ENCODE measurements around the gene IL1R2.

IL1R2 gene

DNA sequence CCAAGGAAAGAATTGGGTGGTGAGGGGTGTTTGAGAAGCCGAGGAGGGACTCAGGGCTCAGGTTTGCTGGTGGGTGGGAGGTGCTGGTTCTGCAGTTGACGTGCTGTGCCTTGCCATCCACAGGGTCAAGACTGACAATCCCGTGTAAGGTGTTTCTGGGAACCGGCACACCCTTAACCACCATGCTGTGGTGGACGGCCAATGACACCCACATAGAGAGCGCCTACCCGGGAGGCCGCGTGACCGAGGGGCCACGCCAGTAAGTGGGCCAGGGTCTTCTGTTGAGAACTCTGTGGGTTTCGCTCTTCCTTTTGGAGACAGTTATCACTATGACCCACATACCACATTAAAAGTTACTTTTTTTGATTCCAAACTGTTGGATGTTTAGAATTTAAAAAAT, 32.6 kb downstream of the IL1R2 start:
- no peak for DNase-seq

DNA sequence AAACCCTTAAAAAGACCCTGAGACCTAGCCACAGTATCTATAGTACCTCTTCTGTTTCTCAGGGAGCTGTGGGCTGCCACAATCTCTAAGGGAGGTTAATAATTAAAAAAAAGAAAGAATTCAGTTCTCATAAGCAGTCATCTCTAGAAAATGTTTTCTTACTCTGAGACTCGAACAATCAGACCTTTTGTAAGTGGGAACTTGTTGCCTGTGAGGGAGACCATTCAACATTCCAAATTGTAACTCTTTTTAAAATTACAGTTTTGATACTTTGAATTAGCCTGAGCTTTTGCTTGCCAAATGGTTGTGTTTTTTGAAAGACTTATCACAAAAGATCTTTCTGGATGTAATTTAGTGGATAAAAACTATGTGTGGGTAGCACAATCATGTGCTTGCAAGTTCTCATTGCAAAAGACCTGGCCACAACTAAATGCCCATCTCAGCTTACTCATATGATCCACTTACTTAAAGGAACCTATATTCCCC, 33.3 kb downstream of the IL1R2 start:
- no peak for DNase-seq

DNA sequence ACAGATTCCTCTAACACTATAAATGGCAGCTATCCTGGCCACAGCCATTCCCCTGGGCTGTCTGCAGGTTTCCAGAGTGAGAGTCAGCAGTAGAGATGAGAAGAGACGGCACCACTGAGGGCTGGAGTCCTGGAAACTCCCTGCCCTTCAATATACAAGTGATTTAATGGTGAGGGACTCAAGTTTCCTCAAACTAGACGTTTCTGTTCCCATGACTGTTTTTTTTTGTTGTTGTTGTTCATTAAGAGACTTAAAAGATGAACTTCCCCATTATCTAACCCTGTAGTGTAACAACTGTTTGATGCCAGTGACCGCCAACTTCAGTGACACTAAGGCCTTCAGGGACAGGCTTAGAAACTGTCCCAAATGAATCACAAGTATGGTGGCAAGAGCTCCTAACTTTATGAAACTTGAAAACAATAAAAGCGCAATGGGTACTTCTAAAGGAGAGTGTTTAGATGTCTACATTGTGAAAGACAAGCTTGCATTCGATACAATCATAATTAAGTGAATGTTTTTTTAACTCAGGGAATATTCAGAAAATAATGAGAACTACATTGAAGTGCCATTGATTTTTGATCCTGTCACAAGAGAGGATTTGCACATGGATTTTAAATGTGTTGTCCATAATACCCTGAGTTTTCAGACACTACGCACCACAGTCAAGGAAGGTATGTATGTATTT, 34.0 kb downstream of the IL1R2 start:
- no peak for DNase-seq

DNA sequence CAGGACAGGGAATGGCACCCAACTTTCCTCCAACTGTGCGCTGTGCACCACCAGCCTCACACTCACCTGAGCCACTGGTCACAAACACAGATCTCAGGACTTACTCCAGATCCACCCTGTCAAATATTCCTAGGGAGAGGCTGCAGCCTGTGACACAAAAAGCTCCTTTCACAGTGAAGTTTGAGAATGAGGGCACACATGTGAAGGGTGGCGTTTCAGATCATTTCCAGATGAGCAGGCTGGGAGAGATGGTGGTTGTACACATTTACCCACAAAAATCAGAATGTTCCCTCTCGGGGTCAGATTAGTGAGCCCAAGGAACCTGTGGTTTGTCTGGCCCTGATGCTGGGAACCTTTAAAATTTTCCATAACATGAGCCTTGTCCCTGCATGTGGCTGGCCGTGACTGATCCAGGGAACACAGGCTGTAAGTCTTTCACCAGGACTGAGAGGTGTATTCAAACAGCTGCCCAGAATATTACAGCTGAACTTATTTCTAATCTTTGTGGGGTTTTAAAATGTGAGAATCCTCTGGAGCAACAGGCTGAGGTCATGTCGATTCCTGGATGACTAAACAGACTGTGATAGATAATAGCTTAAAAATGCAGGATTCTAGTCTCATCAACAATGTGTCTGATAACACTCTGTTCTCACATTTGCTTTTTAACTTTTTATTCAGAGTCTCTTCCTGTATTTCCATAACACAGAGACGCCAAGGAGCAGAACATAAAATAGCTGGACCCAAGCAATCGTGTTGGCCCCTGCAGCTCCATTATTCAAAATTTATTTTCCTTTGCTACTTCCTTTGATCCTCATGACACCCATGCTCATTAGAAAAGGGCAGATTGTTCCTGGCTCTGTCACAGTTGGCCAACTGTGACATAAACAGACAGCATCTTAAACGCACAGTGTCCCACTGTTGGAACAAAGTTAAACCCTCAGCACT, 35.5 kb downstream of the IL1R2 start:
- DNase-seq = no peak

DNA sequence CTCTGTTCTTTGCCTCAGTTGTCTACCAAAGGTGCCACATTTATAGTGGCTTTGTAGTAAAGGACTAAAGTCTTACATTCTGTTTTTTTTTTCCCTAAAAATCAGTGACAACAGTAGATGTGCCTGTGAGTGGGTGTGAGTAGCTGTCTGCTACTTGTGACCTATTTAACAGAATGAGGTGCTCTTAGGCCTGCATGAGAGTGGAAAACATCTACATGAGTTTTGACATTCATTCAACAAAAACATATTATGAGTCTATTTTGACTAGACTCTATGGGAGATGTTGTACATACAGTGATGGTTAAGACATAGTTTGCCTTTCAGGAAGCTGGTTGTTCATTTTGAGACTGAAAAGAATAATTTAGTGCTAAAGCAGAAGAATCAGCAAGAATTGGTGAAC, 36.7 kb downstream of the IL1R2 start:
- no peak for DNase-seq

DNA sequence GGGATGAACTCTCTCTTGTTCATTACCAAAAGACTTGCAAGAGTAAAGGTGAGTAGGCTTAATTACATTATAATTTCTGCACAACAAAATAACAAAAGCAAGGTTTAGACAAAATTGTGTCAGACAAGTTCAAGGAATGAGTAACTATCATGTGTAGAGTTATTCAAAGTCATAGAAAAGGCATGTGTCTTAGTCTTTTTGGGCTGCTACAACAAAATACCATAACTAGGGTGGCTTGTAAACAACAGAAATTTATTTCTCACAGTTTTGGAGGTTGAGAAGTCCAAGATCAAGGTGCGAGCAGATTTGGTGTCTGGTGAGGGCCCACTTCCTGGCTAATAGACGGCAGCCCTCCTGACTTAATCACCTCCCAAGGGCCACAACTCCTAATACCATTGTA, 37.6 kb downstream of the IL1R2 start:
- no peak for DNase-seq

DNA sequence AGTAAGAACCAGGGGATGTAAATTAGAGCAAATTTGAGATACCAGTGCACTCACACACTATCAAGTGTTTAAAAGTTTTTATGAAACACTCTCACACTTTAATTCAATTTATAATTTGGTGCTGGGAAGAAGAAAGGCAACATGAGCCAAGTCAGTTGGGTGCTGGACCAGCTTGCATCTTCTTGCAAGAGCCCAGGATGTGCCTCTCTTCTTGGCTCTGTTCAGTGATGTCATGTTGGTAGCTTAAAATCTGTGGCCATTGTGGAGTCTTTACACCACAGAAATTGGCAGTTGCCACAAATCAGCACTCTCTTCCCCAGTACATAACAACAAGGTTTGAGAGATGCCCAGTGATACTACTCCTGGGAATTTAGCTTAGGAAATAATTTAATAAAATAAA, 38.2 kb downstream of the IL1R2 start:
- no peak for DNase-seq

DNA sequence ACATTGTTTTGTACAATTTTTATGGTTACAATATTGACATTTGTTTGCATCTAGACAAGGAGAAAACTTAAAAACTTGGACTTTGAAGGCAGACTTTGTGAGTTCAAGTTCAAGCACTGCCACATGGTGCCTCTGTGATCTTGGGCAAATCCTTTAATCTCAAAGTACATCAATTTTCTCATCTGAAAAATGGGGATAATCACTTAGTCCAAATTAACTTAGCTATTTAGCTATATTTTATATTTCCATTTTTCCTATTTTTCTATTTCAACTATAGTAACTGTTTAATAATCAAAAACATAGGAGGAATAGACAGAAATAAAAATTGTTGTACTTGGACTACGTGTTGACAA, 38.7 kb downstream of the IL1R2 start:
- no peak for DNase-seq

DNA sequence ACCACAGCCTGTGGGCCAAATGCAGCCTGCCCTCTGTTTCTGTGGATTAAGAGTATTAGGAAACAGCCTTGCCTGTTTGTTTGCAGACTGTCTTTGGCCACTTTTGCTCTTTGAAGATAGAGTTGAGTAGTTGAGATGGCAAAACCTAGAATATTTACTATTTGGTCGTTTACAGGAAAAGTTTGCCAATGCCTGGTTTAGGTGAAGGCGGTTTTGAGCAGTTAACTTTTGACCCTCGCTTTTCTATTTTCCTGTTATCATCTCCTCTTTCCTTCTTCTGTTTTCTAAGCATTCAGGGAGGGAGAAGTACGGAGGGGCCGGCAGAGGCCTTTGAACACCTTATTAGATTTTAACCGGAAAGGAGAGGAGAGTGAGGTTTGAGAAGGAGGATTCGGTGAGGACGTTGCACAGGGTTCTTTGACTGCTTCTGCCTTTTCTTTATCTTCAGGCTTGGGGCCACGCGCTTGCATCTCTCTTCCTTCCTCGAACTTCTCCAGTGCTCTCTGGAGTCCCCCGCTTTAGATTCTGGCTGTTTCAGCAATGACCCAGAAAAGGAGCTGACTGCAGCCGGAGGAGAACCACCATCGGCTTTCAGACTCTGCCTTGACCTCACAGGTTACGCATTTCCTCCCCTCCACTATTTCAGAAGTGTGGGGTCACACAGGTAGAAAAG, 39.2 kb downstream of the IL1R2 start:
- DNase-seq = no peak

DNA sequence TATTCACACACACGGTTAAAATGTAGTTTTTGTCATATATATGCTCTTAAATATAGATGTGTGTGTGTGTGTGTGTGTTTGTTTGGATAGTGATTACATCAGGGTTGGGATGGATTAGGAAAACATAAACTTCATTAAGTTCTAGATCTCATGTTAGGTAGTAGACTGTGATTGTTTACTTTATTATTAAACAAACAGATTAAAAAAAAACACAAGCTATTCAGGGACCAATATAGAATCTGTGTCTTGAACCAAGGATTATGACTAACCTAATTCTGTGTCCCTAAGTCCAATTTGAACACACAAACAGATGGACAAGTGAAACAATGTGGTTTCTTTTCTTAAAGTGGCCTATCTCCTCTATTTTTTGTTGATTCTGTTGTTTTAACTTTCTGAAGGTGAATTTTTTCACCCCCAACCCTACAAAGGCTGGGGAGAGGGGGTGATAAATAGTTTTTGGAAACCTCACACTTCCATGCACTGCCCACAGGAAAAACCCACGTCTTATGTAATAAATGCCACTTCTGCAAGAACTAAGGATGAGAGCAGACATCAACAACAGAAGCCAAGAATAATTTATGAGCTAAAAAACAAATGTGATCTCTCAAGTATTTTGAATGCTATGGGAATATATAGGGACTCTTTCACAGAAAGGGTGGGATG, 40.7 kb downstream of the IL1R2 start:
- no peak for DNase-seq

DNA sequence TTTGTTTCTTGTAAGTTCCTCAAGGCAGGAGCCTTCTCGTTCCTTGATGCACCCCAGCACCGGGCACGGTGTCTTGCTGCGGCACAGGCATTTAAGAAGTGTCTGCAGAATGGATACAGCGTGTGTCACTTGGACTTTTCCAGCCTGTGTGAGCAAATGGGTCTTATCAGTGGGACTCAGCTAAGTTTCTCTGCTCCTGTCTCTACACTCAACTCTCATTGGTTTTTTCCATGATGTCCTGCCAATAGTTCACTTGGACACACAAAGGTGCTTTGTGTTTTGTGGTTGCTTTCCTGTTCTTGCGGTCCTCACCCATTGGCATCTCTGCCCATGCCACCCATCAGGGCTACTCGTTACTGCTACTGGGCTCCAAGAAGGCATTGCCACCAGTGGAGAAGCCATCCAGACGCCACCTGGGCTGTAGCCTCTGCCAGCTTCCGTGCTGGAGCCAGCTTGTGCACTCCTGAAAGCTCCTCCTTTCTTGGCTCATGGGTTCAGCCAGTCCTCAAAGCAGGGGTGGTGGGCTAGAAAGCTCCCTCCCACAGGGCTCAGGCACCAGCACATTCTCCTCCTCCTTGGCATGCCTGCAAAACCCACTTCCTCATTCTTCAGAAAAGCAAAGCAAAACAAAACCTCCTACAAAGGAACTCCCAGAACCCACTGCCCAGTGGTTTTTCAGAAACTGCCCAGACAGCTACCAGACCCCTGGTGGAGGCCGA, 41.4 kb downstream of the IL1R2 start:
- DNase-seq = no peak

DNA sequence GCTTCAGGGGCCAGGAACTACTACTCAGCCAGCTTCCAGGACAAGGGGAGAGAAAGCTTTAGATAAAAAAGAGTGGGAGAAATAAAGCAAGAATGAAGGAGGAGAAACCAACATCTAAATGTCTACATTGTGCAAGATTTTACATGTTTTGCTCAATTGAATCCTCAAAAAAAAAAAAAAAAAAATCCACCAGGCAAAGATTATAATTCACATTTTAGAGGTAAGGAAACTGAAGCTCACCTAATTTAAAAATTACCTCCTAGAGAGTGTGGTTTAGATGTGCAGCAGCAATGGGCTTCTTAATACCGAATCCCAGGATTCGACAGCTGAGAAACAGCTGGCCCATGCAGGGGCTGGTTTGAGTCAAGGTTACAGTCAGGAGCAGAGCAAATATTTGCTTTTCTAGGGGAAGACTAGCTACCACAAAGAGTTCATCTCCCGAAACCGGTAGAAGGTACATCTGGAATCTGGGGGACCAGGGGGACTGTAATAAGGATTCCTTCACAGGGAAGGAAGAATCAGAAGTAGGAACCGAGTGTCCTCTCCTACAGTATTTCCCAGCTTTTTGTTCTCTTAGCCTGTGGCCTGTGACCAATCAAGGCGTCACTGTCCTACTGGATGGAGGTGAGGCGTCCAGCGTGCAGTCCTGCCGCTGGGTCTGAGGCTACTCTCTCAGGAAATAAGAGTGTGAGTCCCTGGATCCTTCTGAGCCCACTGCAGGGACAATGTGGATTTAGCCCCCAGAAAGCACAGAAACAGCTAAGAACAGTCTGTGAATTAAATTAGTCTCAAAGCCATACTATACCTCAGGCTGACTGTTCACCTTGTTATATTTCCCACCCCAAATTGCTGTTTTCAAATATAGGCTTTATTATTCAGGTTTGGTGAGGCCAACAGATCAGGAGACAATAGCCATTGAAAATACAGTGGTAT, 42.3 kb downstream of the IL1R2 start:
- DNase-seq = no peak

DNA sequence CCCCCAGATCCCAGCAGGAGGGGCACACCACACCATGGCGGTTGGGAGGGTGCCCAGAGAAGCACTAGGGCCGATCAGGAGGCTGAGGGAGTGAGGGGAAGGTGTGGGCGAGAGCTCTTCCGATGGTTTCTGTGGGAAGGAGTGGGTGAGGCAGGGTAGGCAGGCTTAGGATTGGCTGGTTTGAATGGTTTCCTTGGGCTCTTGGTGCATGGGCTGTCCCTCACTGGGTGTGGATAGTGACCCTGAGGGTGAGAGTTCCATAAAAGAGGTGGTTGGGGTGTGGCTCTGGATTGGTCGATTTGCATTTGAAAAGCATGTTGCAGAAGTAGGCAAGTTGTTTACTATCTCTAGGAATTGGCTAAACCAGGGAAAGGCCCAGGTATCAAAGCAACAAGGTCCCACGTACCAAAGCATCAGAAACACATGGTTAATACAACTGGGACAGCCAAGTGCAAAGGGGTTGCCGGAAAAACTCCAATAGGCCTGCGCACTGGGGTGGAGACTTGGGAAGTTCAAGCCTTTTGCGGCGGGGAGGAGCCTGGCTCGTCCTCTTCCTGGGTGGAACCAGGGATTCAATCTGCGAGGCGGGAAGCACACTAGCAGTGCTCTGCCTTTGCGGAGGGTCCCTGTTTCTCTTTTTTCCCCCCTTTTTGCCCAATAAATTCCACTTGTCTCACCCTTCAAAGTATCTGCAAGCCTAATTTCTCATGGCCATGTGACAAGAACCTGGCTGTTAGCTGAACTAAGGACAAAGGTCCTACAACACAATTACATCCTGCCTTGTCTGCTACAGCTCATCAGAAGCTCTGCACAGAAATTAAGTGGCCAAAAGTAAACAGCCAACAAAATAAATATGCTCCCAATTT, 43.2 kb downstream of the IL1R2 start:
- DNase-seq = no peak

DNA sequence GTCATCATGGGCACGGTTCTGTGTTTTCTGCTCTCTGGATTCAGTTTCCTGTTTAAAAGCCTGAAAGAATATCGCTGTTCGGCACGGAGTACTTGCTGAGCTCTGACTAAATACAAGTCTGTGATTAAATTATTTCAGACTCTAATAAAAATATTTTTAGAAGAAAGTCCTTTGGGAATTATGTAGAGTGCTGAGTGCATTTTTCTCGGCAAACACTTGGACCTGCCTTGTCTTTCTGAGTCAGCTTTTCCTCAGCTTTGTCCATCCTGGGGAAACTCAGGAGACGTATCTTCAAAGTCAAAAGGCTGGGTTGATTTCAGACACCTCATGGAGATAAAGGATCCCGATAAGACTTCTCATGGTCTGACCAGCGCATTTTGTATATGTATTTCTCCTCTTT, 45.9 kb downstream of the IL1R2 start:
- no peak for DNase-seq

DNA sequence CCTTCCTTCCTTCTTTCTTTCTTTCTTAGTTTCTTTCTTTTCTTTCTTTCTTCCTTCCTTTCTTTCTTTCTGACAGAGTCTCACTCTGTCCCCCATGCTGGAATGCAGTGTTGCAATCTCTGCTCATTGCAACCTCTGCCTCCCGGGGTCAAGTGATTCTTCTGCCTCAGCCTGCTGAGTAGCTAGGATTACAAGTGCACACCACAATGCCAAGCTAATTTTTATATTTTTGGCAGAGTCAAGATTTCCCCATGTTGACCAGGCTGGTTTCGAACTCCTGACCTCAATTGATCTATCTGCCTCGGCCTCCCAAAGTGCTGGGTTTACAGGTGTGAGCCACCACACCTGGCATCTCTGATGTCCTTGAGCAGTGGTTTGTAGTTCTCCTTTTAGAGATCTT, 48.5 kb downstream of the IL1R2 start:
- DNase-seq = no peak

DNA sequence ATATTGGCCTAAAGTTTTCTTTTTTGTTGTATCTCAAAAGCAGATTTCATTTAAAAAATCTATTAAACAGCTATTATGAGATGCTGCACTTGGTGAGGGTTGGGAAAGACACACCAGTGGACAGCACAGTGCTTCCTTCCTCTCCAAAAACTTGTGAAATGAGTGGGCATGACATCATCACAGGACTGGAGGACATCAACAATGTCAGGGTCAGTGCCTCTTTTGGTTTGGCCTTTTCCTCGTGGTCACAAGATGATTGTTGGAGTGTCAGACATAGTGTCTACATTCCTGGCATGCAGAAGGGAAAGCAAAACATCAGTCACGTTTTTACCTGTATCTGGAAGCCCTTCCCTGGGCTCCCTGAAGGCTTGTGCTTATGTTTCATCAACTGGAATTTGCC, 49.6 kb downstream of the IL1R2 start:
- DNase-seq = no peak

DNA sequence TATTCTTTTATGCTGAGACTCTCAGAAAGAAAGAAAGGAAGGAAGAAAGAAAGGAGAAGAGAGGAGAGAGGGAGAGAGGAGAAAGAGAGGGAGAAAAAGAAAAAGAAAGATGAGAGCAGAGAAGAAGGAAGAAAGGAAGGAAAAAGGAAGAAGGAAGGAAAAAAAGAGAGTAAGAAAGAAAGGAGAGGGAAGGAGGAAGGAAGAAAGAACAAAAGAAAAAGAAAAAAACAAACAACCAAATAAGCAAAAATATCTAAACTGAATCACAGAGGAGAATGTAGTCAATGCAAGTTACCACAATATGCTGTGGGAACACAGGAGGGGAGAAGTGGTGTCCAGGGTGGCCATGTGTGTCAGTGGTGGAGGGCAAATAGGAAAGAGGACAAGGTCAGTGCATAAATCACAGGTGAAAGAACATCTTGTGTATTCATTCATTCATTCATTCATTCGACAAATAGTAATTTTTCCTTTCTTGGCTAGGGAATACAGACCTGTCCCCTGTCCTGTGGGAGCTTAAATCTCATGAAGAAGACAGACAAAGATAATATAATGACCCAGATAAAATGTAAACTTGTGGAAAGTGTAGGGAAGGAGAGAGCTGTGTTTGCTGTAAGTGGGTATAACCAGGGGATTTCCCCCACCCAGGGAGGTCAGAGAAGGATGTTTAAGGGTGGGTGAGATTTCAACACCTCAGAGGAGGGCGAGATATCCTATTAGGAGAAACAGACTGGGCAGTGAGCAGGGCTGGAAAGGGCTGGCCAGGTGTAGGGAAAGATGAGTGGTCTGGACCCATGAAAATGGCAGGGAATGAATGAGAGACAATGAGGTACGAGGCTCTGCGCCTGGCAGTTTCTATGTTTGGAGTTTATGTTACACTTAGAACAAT, 50.7 kb downstream of the IL1R2 start:
- DNase-seq = no peak

DNA sequence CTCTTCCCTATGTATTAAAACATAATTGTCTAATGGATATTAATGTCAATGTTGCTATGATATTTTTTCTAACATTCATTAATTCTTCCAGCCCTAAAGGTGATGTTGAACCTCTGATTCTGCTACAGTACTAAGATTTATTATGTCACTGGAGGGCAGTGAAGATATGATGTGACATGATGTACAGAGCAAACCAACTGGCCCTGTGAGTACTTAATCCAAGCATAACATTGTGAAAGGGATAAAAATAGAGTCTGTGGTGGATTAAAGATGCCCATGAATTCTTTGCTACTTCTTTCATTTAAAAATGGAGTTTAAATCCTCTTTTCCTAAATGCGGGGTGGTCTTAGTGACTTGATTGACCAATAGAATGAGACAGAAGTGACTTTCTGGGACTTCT, 51.8 kb downstream of the IL1R2 start:
- no peak for DNase-seq

DNA sequence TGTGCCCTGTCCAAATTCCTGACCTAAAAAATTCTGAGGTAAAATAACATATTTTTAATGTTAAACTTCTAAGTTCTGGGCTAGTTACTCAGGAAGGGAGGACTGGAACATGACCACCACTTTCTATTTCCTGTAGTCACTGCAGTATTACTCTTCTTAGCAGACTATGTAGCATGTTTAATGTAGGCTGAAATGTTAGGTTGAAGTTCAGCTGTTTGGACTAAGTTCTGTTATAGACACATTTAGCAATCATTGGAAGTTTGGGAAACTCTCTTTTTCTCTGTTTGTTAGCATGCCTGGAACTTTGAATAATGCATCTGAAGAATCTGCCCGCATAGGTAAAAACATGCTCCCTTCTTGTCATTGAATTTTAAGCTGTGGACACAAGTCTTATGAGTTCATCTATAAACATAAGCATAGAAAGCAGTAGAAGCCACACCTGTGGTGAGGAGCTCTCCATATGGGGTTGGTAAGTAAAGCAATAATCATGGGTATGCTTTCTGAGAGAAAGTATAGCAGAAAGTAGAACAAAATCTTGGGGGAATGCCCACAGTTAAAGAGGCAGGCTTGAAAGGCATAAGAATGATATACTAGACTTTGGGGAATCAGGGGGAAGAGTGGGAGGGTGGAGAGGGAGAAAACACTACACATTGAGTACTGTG, 52.6 kb downstream of the IL1R2 start:
- DNase-seq = no peak

Measured in activated gamma-delta T cell (primary cell).